DOHH2 (cell line): ENCODE results near the gene CABLES1.

Source experiments
- CTCF ChIP-seq: fragments of 200-600 bp; sonication (generic); IDR thresholded peaks from one replicate; pipeline ENCODE4 v1.5.1; 2014; ENCODE audit warnings: antibody characterized with exemption, mild to moderate bottlenecking, low read depth, low read length; ENCODE audit not compliant: poor library complexity, severe bottlenecking
- EZH2phosphoT487 ChIP-seq: fragments of 200-600 bp; sonication (generic); IDR thresholded peaks from 2 replicates; pipeline ENCODE4 v1.6.1; 2017; ENCODE audit warnings: borderline replicate concordance, mild to moderate bottlenecking, antibody characterized with exemption, low read length, moderate library complexity, mixed read lengths

GRCh38 chr18:23142251-23142929 is 7.1 kb downstream of the CABLES1 start:
- TF ChIP-seq CTCF (no peak), EZH2phosphoT487 (no peak)
